ENCODE measurements around the gene UBA6.
"Not testable (repeated sequence)": the region's sequence is repeated elsewhere in the genome, so short reads cannot be mapped to it uniquely, and the experiment has no call there.

UBA6 gene

GRCh38 chr4:67713529-67714247 is 12.7 kb upstream of the UBA6 start:
- no peak for DNase-seq (ENCODE audit: low read depth)

- DNase-seq (ENCODE audit: low read depth): no peak
Observed at GRCh38 chr4:67712650-67713528, 11.9 kb upstream of the UBA6 start.

GRCh38 chr4:67712000-67712625 is 11.2 kb upstream of the UBA6 start:
- no peak for DNase-seq (ENCODE audit: low read depth)

- not testable (repeated sequence) for DNase-seq (ENCODE audit: low read depth)
Observed at GRCh38 chr4:67706682-67707081, 5.7 kb upstream of the UBA6 start.

GRCh38 chr4:67704843-67705242 is 3.9 kb upstream of the UBA6 start:
- DNase-seq (ENCODE audit: low read depth): no peak

- no peak for DNase-seq (ENCODE audit: low read depth)
Observed at GRCh38 chr4:67702166-67702565, 1.2 kb upstream of the UBA6 start.

GRCh38 chr4:67701517-67701850 is 529 bp upstream of the UBA6 start:
- no peak for DNase-seq (ENCODE audit: low read depth)

GRCh38 chr4:67700116-67700737 is 728 bp downstream of the UBA6 start:
- DNase-seq (ENCODE audit: low read depth): no peak

GRCh38 chr4:67699603-67700002 is 1.4 kb downstream of the UBA6 start:
- DNase-seq (ENCODE audit: low read depth): no peak

GRCh38 chr4:67697860-67698687 is 2.9 kb downstream of the UBA6 start:
- no peak for DNase-seq (ENCODE audit: low read depth)

GRCh38 chr4:67696061-67696460 is 4.9 kb downstream of the UBA6 start:
- DNase-seq (ENCODE audit: low read depth): no peak

GRCh38 chr4:67694662-67695061 is 6.3 kb downstream of the UBA6 start:
- no peak for DNase-seq (ENCODE audit: low read depth)

GRCh38 chr4:67691328-67691727 is 9.6 kb downstream of the UBA6 start:
- DNase-seq (ENCODE audit: low read depth): no peak

GRCh38 chr4:67687636-67688035 is 13.3 kb downstream of the UBA6 start:
- DNase-seq (ENCODE audit: low read depth): no peak

- no peak for DNase-seq (ENCODE audit: low read depth)
Observed at GRCh38 chr4:67685532-67685859, 15.5 kb downstream of the UBA6 start.

GRCh38 chr4:67684839-67685531 is 16.0 kb downstream of the UBA6 start:
- DNase-seq (ENCODE audit: low read depth): no peak

- DNase-seq (ENCODE audit: low read depth): no peak
Observed at GRCh38 chr4:67682266-67682665, 18.7 kb downstream of the UBA6 start.

- DNase-seq (ENCODE audit: low read depth): no peak
Observed at GRCh38 chr4:67680581-67681222, 20.3 kb downstream of the UBA6 start.

GRCh38 chr4:67678612-67679011 is 22.3 kb downstream of the UBA6 start:
- no peak for DNase-seq (ENCODE audit: low read depth)

GRCh38 chr4:67674098-67674497 is 26.9 kb downstream of the UBA6 start:
- no peak for DNase-seq (ENCODE audit: low read depth)

GRCh38 chr4:67668315-67668714 is 32.6 kb downstream of the UBA6 start:
- no peak for DNase-seq (ENCODE audit: low read depth)
